A673 (cell line): Measurements from ENCODE around the gene SLC14A1. TPM values are rescaled to one million over a fixed set of nuclear protein-coding genes. Genes with fewer than 3 reads are reported as not detected.

ENCODE experiments used
- BruUV-seq: library from RNA; stranded (reverse); fragments of 400-500 nt; replicated peaks from 2 replicates; lab custom pipeline; 2021; lab: Mats Ljungman, UMichigan
- CTCF ChIA-PET: fragments of 300-600 bp; sonication (Branson Sonifier 250); formaldehyde crosslinking; loops from one replicate; lab custom pipeline; 2022; ENCODE audit warnings: antibody characterized with exemption; lab: Charles Lee
- POLR2A ChIA-PET: fragments of 300-600 bp; sonication (Branson Sonifier 250); formaldehyde crosslinking; loops from one replicate; lab custom pipeline; 2022; ENCODE audit warnings: antibody characterized with exemption; ENCODE audit not compliant: low non-redundant PET; lab: Charles Lee
- DNase-seq: peaks from one replicate; pipeline ENCODE4 v3.0.0-alpha.2; 2015; ENCODE audit warnings: low spot score
- H3K27ac ChIP-seq: fragments of 200-600 bp; sonication (generic); 2 replicates; pipeline ENCODE4 v1.5.1; 2016; ENCODE audit warnings: mixed run types, low read depth, mild to moderate bottlenecking, mixed read lengths, antibody characterized with exemption, low read length; ENCODE audit not compliant: poor library complexity, severe bottlenecking
- H3K27me3 ChIP-seq: fragments of 200-600 bp; sonication (generic); replicated peaks from 2 replicates; pipeline ENCODE4 v1.6.1; 2017; ENCODE audit warnings: mixed run types, low read depth, mild to moderate bottlenecking, mixed read lengths, antibody characterized with exemption, low read length; ENCODE audit not compliant: insufficient read depth, poor library complexity
- H3K36me3 ChIP-seq: fragments of 200-600 bp; sonication (generic); 2 replicates; pipeline ENCODE4 v1.6.1; 2016; ENCODE audit warnings: mixed run types, mild to moderate bottlenecking, mixed read lengths, antibody characterized with exemption, low read length; ENCODE audit not compliant: insufficient read depth, poor library complexity, severe bottlenecking
- H3K4me1 ChIP-seq: fragments of 200-600 bp; sonication (generic); 2 replicates; pipeline ENCODE4 v1.6.1; 2017; ENCODE audit warnings: mixed run types, mild to moderate bottlenecking, mixed read lengths, antibody characterized with exemption, low read length; ENCODE audit not compliant: insufficient read depth, poor library complexity, severe bottlenecking
- H3K4me3 ChIP-seq: fragments of 200-600 bp; sonication (generic); 2 replicates; pipeline ENCODE4 v1.5.1; 2016; ENCODE audit warnings: low read depth, mixed run types, mild to moderate bottlenecking, mixed read lengths, low read length; ENCODE audit not compliant: poor library complexity, severe bottlenecking
- H3K9me3 ChIP-seq: fragments of 200-600 bp; sonication (generic); 2 replicates; pipeline ENCODE4 v1.6.1; 2016; ENCODE audit warnings: mixed run types, low read depth, mild to moderate bottlenecking, mixed read lengths, antibody characterized with exemption, low read length; ENCODE audit not compliant: poor library complexity, severe bottlenecking
- CTCF ChIP-seq: fragments of 300-800, 200-600 bp; sonication (generic); conservative IDR thresholded peaks from 2 replicates; pipeline ENCODE4 v1.5.1; 2017; ENCODE audit warnings: low read depth, mild to moderate bottlenecking, antibody characterized with exemption, low read length, moderate library complexity, mixed read lengths
- EZH2 ChIP-seq: fragments of 200-600 bp; sonication (generic); IDR thresholded peaks from 2 replicates; pipeline ENCODE4 v1.6.1; 2017; ENCODE audit warnings: borderline replicate concordance, low read depth, mild to moderate bottlenecking, mixed read lengths, antibody characterized with exemption, low read length; ENCODE audit not compliant: poor library complexity, severe bottlenecking
- intact Hi-C: fragments of 100-400 bp; cut with micrococcal nuclease; formaldehyde crosslinking; loops from one replicate; pipeline ENCODE4 v1.10.0; 2022; ENCODE audit not compliant: unreplicated experiment
- total RNA-seq: library from RNA; stranded (reverse); gene quantifications from 2 replicates; pipeline ENCODE4 v1.2.3, GENCODE V29; 2021

The SLC14A1 gene
- total RNA-seq, 1 experiment from 2014 or later, result not detected

- Histone ChIP-seq H3K36me3 (no peaks in the 10 kb centered on the region), H3K9me3 (no peaks in the 10 kb centered on the region), H3K27me3 (peaks cover 7% of the 10 kb centered on the region), H3K27ac (no peak overlapping the region), H3K4me3 (no peak overlapping the region), H3K4me1 (peaks cover 14% of the 10 kb centered on the region)
- TF ChIP-seq EZH2, result no peak
- TF ChIP-seq CTCF, result no peak
- DNase-seq, result no peak
- BruUV-seq, result no TSS peak
- POLR2A ChIA-PET, result no interaction called here
- CTCF ChIA-PET, result no interaction called here
- intact Hi-C loops, result no loop called here
These were observed 28.7 kb downstream of the SLC14A1 start for GRCh38 chr18:45752681-45753080.

GRCh38 chr18:45753286-45753685, 29.3 kb downstream of the SLC14A1 start:
- no peaks in the 10 kb centered on the region for H3K9me3 ChIP-seq
- no peak for DNase-seq
- H3K4me1 ChIP-seq, result peaks cover 14% of the 10 kb centered on the region
- no peak overlapping the region for H3K27ac ChIP-seq
- no peak overlapping the region for H3K4me3 ChIP-seq
- POLR2A ChIA-PET, result no interaction called here
- H3K27me3 ChIP-seq, result peaks cover 7% of the 10 kb centered on the region
- no TSS peak for BruUV-seq
- CTCF ChIA-PET, result interaction anchor here (0.6 kb wide), 1 partner anchor 77 kb away, joined by 5 read pairs; no protein-coding TSS in a partner anchor
- intact Hi-C loops, result no loop called here
- TF ChIP-seq CTCF (no peak), EZH2 (no peak)
- no peaks in the 10 kb centered on the region for H3K36me3 ChIP-seq

GRCh38 chr18:45755934-45756333, 32.0 kb downstream of the SLC14A1 start:
- Histone ChIP-seq H3K27me3 (peaks cover 7% of the 10 kb centered on the region), H3K4me3 (no peak overlapping the region), H3K27ac (no peak overlapping the region), H3K9me3 (no peaks in the 10 kb centered on the region), H3K36me3 (no peaks in the 10 kb centered on the region), H3K4me1 (peaks cover 23% of the 10 kb centered on the region)
- intact Hi-C loops, result no loop called here
- ChIA-PET POLR2A (no interaction called here), CTCF (no interaction called here)
- TF ChIP-seq EZH2 (no peak), CTCF (no peak)
- DNase-seq, result peak; percentile 73
- BruUV-seq, result no TSS peak
